Loucy (cell line): ENCODE results near the gene CMAS.

Experiments used
- CTCF ChIP-seq: fragments of 200-600 bp; sonication (generic); conservative IDR thresholded peaks from 2 replicates; pipeline ENCODE4 v1.5.1; 2014; ENCODE audit warnings: mild to moderate bottlenecking, antibody characterized with exemption, low read length
- EZH2phosphoT487 ChIP-seq: fragments of 200-600 bp; IDR thresholded peaks from 2 replicates; pipeline ENCODE4 v1.6.1; 2018; ENCODE audit warnings: antibody characterized with exemption, mild to moderate bottlenecking, moderate library complexity, borderline replicate concordance

- TF ChIP-seq CTCF, result no peak
- no peak for TF ChIP-seq EZH2phosphoT487
Measured at GRCh38 chr12:22047494-22047893, 1.5 kb downstream of the CMAS start.
